Middle frontal gyrus (tissue), 1 donor: ENCODE measurements around the gene FAM3C.
"Not testable (repeated sequence)": the region's sequence is repeated elsewhere in the genome, so short reads cannot be mapped to it uniquely, and the experiment has no call there.

Source experiments
- DNase-seq: peaks from one replicate; pipeline ENCODE4 v3.0.0-alpha.2; 2015; ENCODE audit warnings: low spot score; ENCODE audit errors: extremely low spot score

The FAM3C gene

GRCh38 chr7:121395961-121396757, at the start of gene FAM3C:
Gene FAM3C (minus strand): TSS chr7:121396308. CDS start chr7:121382969, 13,339 bp downstream.
- DNase-seq: peak; percentile 80

GRCh38 chr7:121442845-121443244, 46.7 kb upstream of the FAM3C start:
- no peak for DNase-seq

GRCh38 chr7:121440857-121441503, 44.9 kb upstream of the FAM3C start:
- no peak for DNase-seq

- DNase-seq: not testable (repeated sequence)
These were observed 42.2 kb upstream of the FAM3C start for GRCh38 chr7:121438043-121438955.

- no peak for DNase-seq
These were observed 41.4 kb upstream of the FAM3C start for GRCh38 chr7:121437470-121437869.

- DNase-seq: no peak
These were observed 40.6 kb upstream of the FAM3C start for GRCh38 chr7:121436688-121437087.

GRCh38 chr7:121436136-121436535, 40.0 kb upstream of the FAM3C start:
- DNase-seq: no peak

GRCh38 chr7:121433775-121434174, 37.7 kb upstream of the FAM3C start:
- no peak for DNase-seq

- not testable (repeated sequence) for DNase-seq
These were observed 36.4 kb upstream of the FAM3C start for GRCh38 chr7:121432486-121432885.

- DNase-seq: no peak
These were observed 35.9 kb upstream of the FAM3C start for GRCh38 chr7:121431996-121432395.

GRCh38 chr7:121431389-121431995, 35.4 kb upstream of the FAM3C start:
- DNase-seq: no peak

GRCh38 chr7:121430558-121430957, 34.5 kb upstream of the FAM3C start:
- DNase-seq: no peak

GRCh38 chr7:121429798-121430197, 33.7 kb upstream of the FAM3C start:
- no peak for DNase-seq

GRCh38 chr7:121428855-121429489, 32.9 kb upstream of the FAM3C start:
- DNase-seq: no peak

GRCh38 chr7:121421743-121422142, 25.6 kb upstream of the FAM3C start:
- not testable (repeated sequence) for DNase-seq

- DNase-seq: no peak
These were observed 24.9 kb upstream of the FAM3C start for GRCh38 chr7:121420976-121421375.

- DNase-seq: no peak
These were observed 23.4 kb upstream of the FAM3C start for GRCh38 chr7:121419201-121420148.

GRCh38 chr7:121416533-121416932, 20.4 kb upstream of the FAM3C start:
- no peak for DNase-seq

- DNase-seq: no peak
These were observed 18.3 kb upstream of the FAM3C start for GRCh38 chr7:121414436-121414835.

- no peak for DNase-seq
These were observed 15.5 kb upstream of the FAM3C start for GRCh38 chr7:121411597-121411979.
